ENCODE data around the gene MACROH2A1. TPM values are rescaled to one million over a fixed set of nuclear protein-coding genes. Genes with fewer than 3 reads are reported as not detected.

The MACROH2A1 gene
- total RNA-seq, 1 donor from 2014 or later = 123 TPM

DNA sequence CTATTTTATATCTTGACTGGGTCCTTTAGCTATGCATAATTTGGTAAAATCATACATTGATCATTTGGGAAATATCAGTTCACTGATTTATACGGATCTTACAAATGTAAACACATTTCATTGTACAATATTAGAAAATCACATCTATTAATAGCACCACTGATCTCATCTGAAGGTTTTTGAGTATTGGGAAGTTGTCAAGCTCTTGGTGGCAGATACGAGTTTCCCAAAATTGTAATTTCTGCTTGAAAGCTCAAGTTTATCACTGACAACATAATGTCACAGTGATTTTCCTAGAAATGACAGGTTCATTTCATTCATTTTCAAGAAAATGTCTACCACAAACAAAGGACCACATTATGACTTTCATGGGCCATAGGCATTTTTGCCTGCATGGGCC is 3.0 kb upstream of the MACROH2A1 start:
- H3K4me3 Mint-ChIP-seq (ENCODE audit: unreplicated experiment) = no peak overlapping the region
- peaks cover 26% of the 10 kb centered on the region for H3K27me3 Mint-ChIP-seq (ENCODE audit: unreplicated experiment)
- peaks cover 26% of the 10 kb centered on the region for H3K4me1 Mint-ChIP-seq (ENCODE audit: unreplicated experiment)
- H3K36me3 Mint-ChIP-seq (ENCODE audit: unreplicated experiment) = no peaks in the 10 kb centered on the region
- no peak overlapping the region for H3K27ac Mint-ChIP-seq (ENCODE audit: unreplicated experiment)
- DNase-seq (ENCODE audit: extremely low spot score, unreplicated experiment) = no peak
- TF ChIP-seq, protein P1, sequence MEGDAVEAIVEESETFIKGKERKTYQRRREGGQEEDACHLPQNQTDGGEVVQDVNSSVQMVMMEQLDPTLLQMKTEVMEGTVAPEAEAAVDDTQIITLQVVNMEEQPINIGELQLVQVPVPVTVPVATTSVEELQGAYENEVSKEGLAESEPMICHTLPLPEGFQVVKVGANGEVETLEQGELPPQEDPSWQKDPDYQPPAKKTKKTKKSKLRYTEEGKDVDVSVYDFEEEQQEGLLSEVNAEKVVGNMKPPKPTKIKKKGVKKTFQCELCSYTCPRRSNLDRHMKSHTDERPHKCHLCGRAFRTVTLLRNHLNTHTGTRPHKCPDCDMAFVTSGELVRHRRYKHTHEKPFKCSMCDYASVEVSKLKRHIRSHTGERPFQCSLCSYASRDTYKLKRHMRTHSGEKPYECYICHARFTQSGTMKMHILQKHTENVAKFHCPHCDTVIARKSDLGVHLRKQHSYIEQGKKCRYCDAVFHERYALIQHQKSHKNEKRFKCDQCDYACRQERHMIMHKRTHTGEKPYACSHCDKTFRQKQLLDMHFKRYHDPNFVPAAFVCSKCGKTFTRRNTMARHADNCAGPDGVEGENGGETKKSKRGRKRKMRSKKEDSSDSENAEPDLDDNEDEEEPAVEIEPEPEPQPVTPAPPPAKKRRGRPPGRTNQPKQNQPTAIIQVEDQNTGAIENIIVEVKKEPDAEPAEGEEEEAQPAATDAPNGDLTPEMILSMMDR (IDR thresholded peaks at IDR 0.05) = no peak
- no peaks in the 10 kb centered on the region for H3K9me3 Mint-ChIP-seq (ENCODE audit: unreplicated experiment)

DNA sequence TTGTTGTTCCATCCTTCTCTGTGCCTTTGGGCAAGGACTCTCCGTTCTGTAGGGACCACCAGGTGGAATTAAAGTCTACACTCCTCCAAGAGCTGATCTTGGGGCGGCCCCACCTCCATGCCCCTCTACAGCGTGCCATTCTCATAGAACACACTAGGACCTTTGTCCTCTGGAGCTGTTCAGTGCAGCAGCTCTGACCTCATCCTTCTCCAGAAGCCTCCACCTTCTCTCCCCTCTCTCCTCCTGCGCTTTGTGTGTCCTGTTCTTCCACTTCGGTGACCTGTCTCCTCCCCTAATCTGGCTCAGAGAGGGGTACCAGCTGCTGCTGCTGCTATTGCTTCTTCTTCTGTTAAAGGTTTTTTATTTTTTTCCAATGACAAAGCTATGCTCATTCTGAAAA is 1.8 kb upstream of the MACROH2A1 start:
- H3K36me3 Mint-ChIP-seq (ENCODE audit: unreplicated experiment) = no peaks in the 10 kb centered on the region
- peak overlapping the region; percentile 85 for H3K4me3 Mint-ChIP-seq (ENCODE audit: unreplicated experiment)
- no peak for DNase-seq (ENCODE audit: extremely low spot score, unreplicated experiment)
- peaks cover 17% of the 10 kb centered on the region for H3K27me3 Mint-ChIP-seq (ENCODE audit: unreplicated experiment)
- no peak overlapping the region for H3K27ac Mint-ChIP-seq (ENCODE audit: unreplicated experiment)
- H3K4me1 Mint-ChIP-seq (ENCODE audit: unreplicated experiment) = peaks cover 27% of the 10 kb centered on the region
- H3K9me3 Mint-ChIP-seq (ENCODE audit: unreplicated experiment) = no peaks in the 10 kb centered on the region
- TF ChIP-seq, protein P1 (IDR thresholded peaks at IDR 0.05) = no peak

DNA sequence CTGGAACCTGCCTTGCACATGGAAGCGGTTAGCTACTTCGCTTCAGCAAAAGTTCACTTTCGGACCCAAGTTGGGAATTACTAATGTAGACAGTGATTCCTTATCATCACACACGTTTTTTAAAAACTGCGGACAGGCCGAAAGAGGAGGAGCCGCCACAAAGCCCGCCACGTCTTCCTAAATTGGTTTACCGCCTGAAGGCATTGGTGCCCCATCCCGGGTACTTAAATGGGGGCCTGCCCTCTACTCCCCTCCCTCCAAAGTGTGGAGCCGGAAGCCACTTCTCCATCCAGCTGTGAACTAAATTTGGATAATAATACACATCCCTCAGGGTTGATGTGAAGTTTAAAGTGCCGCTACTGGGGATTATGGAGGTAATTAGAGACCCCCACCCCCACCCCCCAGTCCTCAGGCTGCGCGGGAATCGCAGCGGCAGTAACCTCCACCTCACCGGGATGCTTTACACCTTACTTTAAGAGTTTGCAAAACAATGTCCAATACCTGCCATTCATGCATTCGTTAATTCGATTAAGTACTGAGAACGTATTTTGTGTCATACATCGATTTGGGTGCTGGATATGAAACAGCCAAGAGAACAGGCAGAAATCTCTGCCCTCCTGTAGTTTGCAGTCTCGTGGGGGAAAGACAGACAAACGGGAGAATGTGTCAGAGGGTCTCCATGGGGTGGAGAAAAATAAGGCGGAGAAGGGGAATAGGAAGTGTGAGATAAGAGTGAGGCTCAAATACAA is 937 bp upstream of the MACROH2A1 start:
- H3K9me3 Mint-ChIP-seq (ENCODE audit: unreplicated experiment) = no peaks in the 10 kb centered on the region
- no peaks in the 10 kb centered on the region for H3K36me3 Mint-ChIP-seq (ENCODE audit: unreplicated experiment)
- H3K27me3 Mint-ChIP-seq (ENCODE audit: unreplicated experiment) = peaks cover 14% of the 10 kb centered on the region
- peak overlapping the region; percentile 87 for H3K27ac Mint-ChIP-seq (ENCODE audit: unreplicated experiment)
- H3K4me1 Mint-ChIP-seq (ENCODE audit: unreplicated experiment) = peaks cover 30% of the 10 kb centered on the region
- DNase-seq (ENCODE audit: extremely low spot score, unreplicated experiment) = no peak
- peak overlapping the region; percentile 85 for H3K4me3 Mint-ChIP-seq (ENCODE audit: unreplicated experiment)
- TF ChIP-seq, protein P1 (IDR thresholded peaks at IDR 0.05) = no peak

DNA sequence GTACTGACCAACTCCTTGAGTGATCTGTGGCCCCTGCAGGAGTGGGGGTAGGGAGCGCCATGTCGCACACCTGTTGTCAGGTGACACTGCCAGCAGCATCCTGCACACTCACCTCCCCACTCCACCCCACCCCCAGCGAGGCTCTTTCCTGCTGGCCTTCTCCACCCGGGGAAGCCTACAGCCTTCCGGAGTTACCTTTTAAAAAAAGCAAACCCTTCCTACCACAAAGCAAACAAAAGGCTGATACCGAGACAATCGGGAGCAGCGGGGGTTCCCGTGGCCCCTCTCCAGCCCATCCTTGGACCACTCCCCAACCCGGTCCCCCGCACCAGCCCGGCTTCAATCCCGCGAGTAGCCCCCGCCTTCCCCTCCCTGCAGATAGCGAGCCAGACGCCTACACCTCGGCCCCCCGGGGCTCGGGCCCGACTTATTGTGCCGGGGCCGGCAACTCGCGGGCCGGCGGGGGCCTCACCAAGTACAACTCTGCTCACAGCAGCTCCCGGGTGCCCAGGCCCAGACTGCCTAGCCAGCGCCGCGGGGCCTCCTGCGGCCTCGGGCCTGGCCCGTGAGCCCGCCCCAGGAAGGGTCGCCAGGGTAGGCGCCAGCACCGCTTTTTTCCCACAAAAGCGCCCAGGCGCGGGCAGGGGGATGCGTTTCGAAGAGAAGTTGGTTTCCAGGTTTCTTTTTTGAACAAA is 724 bp downstream of the MACROH2A1 start:
- no peaks in the 10 kb centered on the region for H3K36me3 Mint-ChIP-seq (ENCODE audit: unreplicated experiment)
- TF ChIP-seq, protein P1 (IDR thresholded peaks at IDR 0.05) = no peak
- peaks cover 10% of the 10 kb centered on the region for H3K27me3 Mint-ChIP-seq (ENCODE audit: unreplicated experiment)
- H3K9me3 Mint-ChIP-seq (ENCODE audit: unreplicated experiment) = no peaks in the 10 kb centered on the region
- DNase-seq (ENCODE audit: extremely low spot score, unreplicated experiment) = no peak
- peak overlapping the region; percentile 70 for H3K27ac Mint-ChIP-seq (ENCODE audit: unreplicated experiment)
- peaks cover 36% of the 10 kb centered on the region for H3K4me1 Mint-ChIP-seq (ENCODE audit: unreplicated experiment)
- H3K4me3 Mint-ChIP-seq (ENCODE audit: unreplicated experiment) = peak overlapping the region; percentile 82

DNA sequence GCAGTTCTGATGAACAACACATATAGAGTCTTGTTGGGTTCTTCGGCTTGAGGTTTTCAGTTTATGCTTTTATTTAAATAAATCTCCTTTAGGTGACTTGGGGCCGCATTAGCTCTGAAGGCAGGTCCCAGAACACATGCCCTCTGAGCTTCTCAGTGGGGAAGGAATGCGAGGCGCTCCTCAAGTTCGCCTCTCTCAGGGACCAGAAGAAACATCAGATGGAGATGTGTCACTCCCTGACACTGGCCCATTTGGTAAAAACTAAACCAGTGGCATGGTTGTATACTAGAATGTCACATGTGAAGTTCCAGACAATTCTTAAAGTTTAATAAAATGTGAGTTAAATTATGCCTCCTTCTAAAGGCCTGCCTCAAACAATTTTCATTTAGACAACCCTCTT is 1.9 kb downstream of the MACROH2A1 start:
- H3K4me1 Mint-ChIP-seq (ENCODE audit: unreplicated experiment) = peaks cover 46% of the 10 kb centered on the region
- DNase-seq (ENCODE audit: extremely low spot score, unreplicated experiment) = no peak
- H3K9me3 Mint-ChIP-seq (ENCODE audit: unreplicated experiment) = no peaks in the 10 kb centered on the region
- no peak overlapping the region for H3K27ac Mint-ChIP-seq (ENCODE audit: unreplicated experiment)
- peaks cover 10% of the 10 kb centered on the region for H3K27me3 Mint-ChIP-seq (ENCODE audit: unreplicated experiment)
- H3K4me3 Mint-ChIP-seq (ENCODE audit: unreplicated experiment) = peak overlapping the region; percentile 82
- TF ChIP-seq, protein P1 (IDR thresholded peaks at IDR 0.05) = no peak
- no peaks in the 10 kb centered on the region for H3K36me3 Mint-ChIP-seq (ENCODE audit: unreplicated experiment)
